Esophagus squamous epithelium (tissue), 5 donors: Measurements from ENCODE around the gene TRIM17. TPM values are rescaled to one million over a fixed set of nuclear protein-coding genes. Genes with fewer than 3 reads are reported as not detected.

ENCODE experiments used
- DNase-seq: peaks from one replicate; lab custom pipeline; 2025; lab: John Stamatoyannopoulos, UW
- H3K27ac ChIP-seq, 4 donors: fragments of 200-600 bp; sonication (generic); one replicate each; pipeline ENCODE4 v1.5.1; 2016 to 2019; ENCODE audit warnings: mild to moderate bottlenecking in 1 of 4
- H3K27me3 ChIP-seq, 4 donors: fragments of 200-600 bp; sonication (generic); 1 replicate in 3 of 4; 2 replicates in 1 of 4; pipeline versions ENCODE4 v1.5.1 to v1.6.0; 2017 to 2021; ENCODE audit warnings: antibody characterized with exemption in 1 of 4
- H3K36me3 ChIP-seq, 3 donors: fragments of 200-600 bp; sonication (generic); one replicate each; pipeline ENCODE4 v1.5.1; 2016 to 2019
- H3K4me1 ChIP-seq, 3 donors: fragments of 200-600 bp; sonication (generic); one replicate each; pipeline ENCODE4 v1.5.1; 2017 to 2019
- H3K4me3 ChIP-seq, 4 donors: fragments of 200-600 bp; sonication (generic); 1 replicate in 3 of 4; 2 replicates in 1 of 4; pipeline ENCODE4 v1.5.1; 2016 to 2019; ENCODE audit warnings: mild to moderate bottlenecking in 2 of 4, moderate library complexity in 1 of 4
- H3K9me3 ChIP-seq, 3 donors: fragments of 200-600 bp; sonication (generic); one replicate each; pipeline ENCODE4 v1.5.1; 2016 to 2019
- CTCF ChIP-seq, 6 experiments: fragments of 450-650 bp in 4 of 6; fragments of 200-600 bp in 2 of 6; sonication (generic) in 2 of 6; IDR thresholded peaks; one replicate each; pipeline ENCODE4 v1.5.1; 2016 to 2019; ENCODE audit warnings: antibody characterized with exemption in 6 of 6, mild to moderate bottlenecking in 4 of 6, moderate library complexity in 4 of 6
- POLR2A ChIP-seq, 4 donors: fragments of 450-650 bp; IDR thresholded peaks; one replicate each; pipeline ENCODE4 v1.6.1; 2017; ENCODE audit warnings: antibody characterized with exemption in 4 of 4, mild to moderate bottlenecking in 4 of 4, moderate library complexity in 3 of 4
- WGBS, 2 donors: methylation state at CpG; one replicate each; pipeline ENCODE4 v1.1.5; 2018; 5-methylcytosine and 5-hydroxymethylcytosine counted together
- intact Hi-C: fragments of 100-400 bp; cut with DNase I; formaldehyde crosslinking; loops from one replicate; pipeline ENCODE4 v1.15.0; 2022
- total RNA-seq, 4 donors: library from RNA; depleted of rRNA; stranded (reverse); fragments of >200 nt; gene quantifications; one replicate each; pipeline ENCODE4 v1.1.0, GENCODE V29; 2016
- donor health status: DM: yes; HTN: yes; CAD: no.

Gene TRIM17
- total RNA-seq, 4 donors from 2014 or later = 0.13 to 3.0 (median 0.99) TPM

GRCh38 chr1:228367798-228368791 is 48.6 kb downstream of the TRIM17 start:
- WGBS, 2 donors = 73% methylated on average over 7 of the region's 25 CpGs; no CpG with 5 or more reads in 1 of the 2 donors
- TF ChIP-seq POLR2A (IDR thresholded peaks at IDR 0.05) (no peak), CTCF (IDR thresholded peaks at IDR 0.05) (no peak)
- H3K9me3 ChIP-seq = no peaks in the 10 kb centered on the region
- no peaks in the 10 kb centered on the region for H3K36me3 ChIP-seq
- intact Hi-C loops = no loop called here
- DNase-seq = no peak
- H3K4me1 ChIP-seq = peaks cover 0 to 17% (median 0%) of the 10 kb centered on the region in 3 donors
- H3K27ac ChIP-seq = no peak overlapping the region
- no peak overlapping the region for H3K4me3 ChIP-seq
- peaks cover 0 to 11% (median 0%) of the 10 kb centered on the region in 4 donors for H3K27me3 ChIP-seq

GRCh38 chr1:228366866-228367741 is 49.6 kb downstream of the TRIM17 start:
- H3K9me3 ChIP-seq = no peaks in the 10 kb centered on the region
- H3K4me1 ChIP-seq = peaks cover 0 to 13% (median 0%) of the 10 kb centered on the region in 3 donors
- intact Hi-C loops = no loop called here
- no peak overlapping the region for H3K4me3 ChIP-seq
- TF ChIP-seq POLR2A (IDR thresholded peaks at IDR 0.05) = no peak
- TF ChIP-seq CTCF (IDR thresholded peaks at IDR 0.05) = no peak
- no peak overlapping the region for H3K27ac ChIP-seq
- 43 to 65% methylated on average over 4 to 5 of the region's 24 CpGs for WGBS, 2 donors
- DNase-seq = no peak
- peaks cover 0 to 11% (median 0%) of the 10 kb centered on the region in 4 donors for H3K27me3 ChIP-seq
- no peaks in the 10 kb centered on the region for H3K36me3 ChIP-seq

GRCh38 chr1:228366062-228366865 is 50.4 kb downstream of the TRIM17 start:
- intact Hi-C loops = no loop called here
- no peaks in the 10 kb centered on the region for H3K9me3 ChIP-seq
- H3K27ac ChIP-seq = no peak overlapping the region
- no peaks in the 10 kb centered on the region for H3K36me3 ChIP-seq
- 86 to 87% methylated on average over 4 to 7 of the region's 23 CpGs for WGBS, 2 donors
- H3K4me3 ChIP-seq = no peak overlapping the region
- H3K27me3 ChIP-seq = peaks cover 0 to 11% (median 0%) of the 10 kb centered on the region in 4 donors
- no peak for DNase-seq
- peaks cover 0 to 4% (median 0%) of the 10 kb centered on the region in 3 donors for H3K4me1 ChIP-seq
- TF ChIP-seq POLR2A (IDR thresholded peaks at IDR 0.05) (no peak), CTCF (IDR thresholded peaks at IDR 0.05) (no peak)

- H3K27ac ChIP-seq = no peak overlapping the region
- H3K4me1 ChIP-seq = no peaks in the 10 kb centered on the region
- TF ChIP-seq POLR2A (IDR thresholded peaks at IDR 0.05) (no peak), CTCF (IDR thresholded peaks at IDR 0.05) (no peak)
- H3K27me3 ChIP-seq = peaks cover 0 to 11% (median 0%) of the 10 kb centered on the region in 4 donors
- intact Hi-C loops = no loop called here
- H3K9me3 ChIP-seq = no peaks in the 10 kb centered on the region
- H3K36me3 ChIP-seq = no peaks in the 10 kb centered on the region
- DNase-seq = no peak
- WGBS, 2 donors = 71 to 91% methylated on average over 6 to 13 of the region's 20 CpGs
- H3K4me3 ChIP-seq = no peak overlapping the region
Measured at GRCh38 chr1:228365271-228366061, 51.2 kb downstream of the TRIM17 start.
